Stomach (tissue), 9 donors: ENCODE measurements around the gene COX14. TPM values are rescaled to one million over a fixed set of nuclear protein-coding genes. Genes with fewer than 3 reads are reported as not detected.

Source experiments
- DNase-seq, 2 donors: peaks; one replicate each; pipeline versions ENCODE4 v3.0.0 to v3.0.0-alpha.2; 2013 to 2019
- H3K27ac ChIP-seq, 5 donors: fragments of 200-600 bp in 4 of 5; sonication (generic) in 4 of 5; one replicate each; pipeline ENCODE4 v1.5.1; 2013 to 2019; ENCODE audit warnings: mild to moderate bottlenecking in 1 of 5, moderate library complexity in 1 of 5
- H3K27me3 ChIP-seq, 3 donors: fragments of 200-600 bp; sonication (generic); one replicate each; pipeline ENCODE4 v1.5.1; 2017 to 2019; ENCODE audit warnings: mixed run types in 1 of 3
- H3K36me3 ChIP-seq, 4 donors: fragments of 200-600 bp; sonication (generic); 1 replicate in 3 of 4; 2 replicates in 1 of 4; pipeline ENCODE4 v1.5.1; 2016 to 2019
- H3K4me1 ChIP-seq, 4 donors: fragments of 200-600 bp; sonication (generic); one replicate each; pipeline ENCODE4 v1.5.1; 2016 to 2019
- H3K4me3 ChIP-seq, 4 donors: fragments of 200-600 bp; sonication (generic) in 3 of 4; one replicate each; pipeline ENCODE4 v1.5.1; 2016 to 2019; ENCODE audit warnings: mild to moderate bottlenecking in 1 of 4
- H3K9me3 ChIP-seq, 4 donors: fragments of 200-600 bp; sonication (generic); one replicate each; pipeline ENCODE4 v1.5.1; 2016 to 2019
- EP300 ChIP-seq: sonication (generic); formaldehyde crosslinking; IDR thresholded peaks from one replicate; pipeline ENCODE4 v1.6.1; 2017; ENCODE audit warnings: antibody characterized with exemption
- POLR2A ChIP-seq, 4 donors: fragments of 450-650 bp; IDR thresholded peaks; one replicate each; pipeline ENCODE4 v1.6.1; 2016; ENCODE audit warnings: antibody characterized with exemption in 4 of 4, control low read depth in 2 of 4, mild to moderate bottlenecking in 1 of 4, moderate library complexity in 1 of 4
- POLR2AphosphoS5 ChIP-seq, 3 donors: sonication (generic); formaldehyde crosslinking; IDR thresholded peaks; one replicate each; pipeline ENCODE4 v1.6.1; 2016; ENCODE audit warnings: antibody characterized with exemption in 3 of 3
- WGBS, 5 donors: extraction: QIAGEN DNeasy Blood & Tissue Kit in 3 of 5; methylation state at CpG; one replicate each; pipeline versions ENCODE4 v1.1.5 to v1.1.7; 2013 to 2018; 5-methylcytosine and 5-hydroxymethylcytosine counted together
- intact Hi-C: fragments of 100-400 bp; cut with DNase I; formaldehyde crosslinking; loops from one replicate; pipeline ENCODE4 v1.15.1; 2023; ENCODE audit warnings: low total_unique reads
- polyA plus RNA-seq, 3 donors: library from polyadenylated mRNA; stranded (reverse); fragments of 200-250 nt; gene quantifications; one replicate each; pipeline ENCODE4 v1.2.3, GENCODE V29; 2013
- total RNA-seq, 5 donors: library from RNA; depleted of rRNA; stranded (reverse); fragments of >200 nt; gene quantifications; one replicate each; pipeline versions ENCODE4 v1.1.0 to v1.2.3, GENCODE V29; 2014 to 2016
- TF ChIP-seq, protein P1 (sequence below), 7 experiments: fragments of 450-650 bp in 4 of 7; fragments of 200-600 bp in 3 of 7; sonication (generic) in 3 of 7; IDR thresholded peaks; one replicate each; pipeline ENCODE4 v1.5.1; 2016 to 2019; ENCODE audit warnings: antibody characterized with exemption in 7 of 7, control low read depth in 2 of 7, mild to moderate bottlenecking in 1 of 7
- donor health status: healthy with polysubstance abuse.
- donor health status: Bipolar disorder and iron deficiency.
- donor health status: healthy.

The COX14 gene
- total and polyA plus RNA-seq, 8 donors, result 9.8 to 153 (median 77.3) TPM

- 83 to 97% (median 94%) methylated on average over 1 of the region's 1 CpG for WGBS, 5 donors
- peak overlapping the region in 1 of 5 donors; percentile 16 for H3K27ac ChIP-seq
- no peak overlapping the region for H3K4me3 ChIP-seq
- no peaks in the 10 kb centered on the region for H3K9me3 ChIP-seq
- H3K27me3 ChIP-seq, result no peaks in the 10 kb centered on the region
- DNase-seq, result no peak
- intact Hi-C loops, result loop anchor here (10.0 kb wide), 1 partner anchor 99 kb away; no protein-coding TSS in a partner anchor
- peaks cover 0 to 14% (median 12%) of the 10 kb centered on the region in 4 donors for H3K4me1 ChIP-seq
- TF ChIP-seq EP300, result no peak
- TF ChIP-seq POLR2AphosphoS5 (IDR thresholded peaks at IDR 0.05), result no peak
- no peak for TF ChIP-seq POLR2A (IDR thresholded peaks at IDR 0.05)
- TF ChIP-seq, protein P1, sequence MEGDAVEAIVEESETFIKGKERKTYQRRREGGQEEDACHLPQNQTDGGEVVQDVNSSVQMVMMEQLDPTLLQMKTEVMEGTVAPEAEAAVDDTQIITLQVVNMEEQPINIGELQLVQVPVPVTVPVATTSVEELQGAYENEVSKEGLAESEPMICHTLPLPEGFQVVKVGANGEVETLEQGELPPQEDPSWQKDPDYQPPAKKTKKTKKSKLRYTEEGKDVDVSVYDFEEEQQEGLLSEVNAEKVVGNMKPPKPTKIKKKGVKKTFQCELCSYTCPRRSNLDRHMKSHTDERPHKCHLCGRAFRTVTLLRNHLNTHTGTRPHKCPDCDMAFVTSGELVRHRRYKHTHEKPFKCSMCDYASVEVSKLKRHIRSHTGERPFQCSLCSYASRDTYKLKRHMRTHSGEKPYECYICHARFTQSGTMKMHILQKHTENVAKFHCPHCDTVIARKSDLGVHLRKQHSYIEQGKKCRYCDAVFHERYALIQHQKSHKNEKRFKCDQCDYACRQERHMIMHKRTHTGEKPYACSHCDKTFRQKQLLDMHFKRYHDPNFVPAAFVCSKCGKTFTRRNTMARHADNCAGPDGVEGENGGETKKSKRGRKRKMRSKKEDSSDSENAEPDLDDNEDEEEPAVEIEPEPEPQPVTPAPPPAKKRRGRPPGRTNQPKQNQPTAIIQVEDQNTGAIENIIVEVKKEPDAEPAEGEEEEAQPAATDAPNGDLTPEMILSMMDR (IDR thresholded peaks at IDR 0.05), result no peak
- H3K36me3 ChIP-seq, result no peaks in the 10 kb centered on the region
Measured at GRCh38 chr12:50075808-50076170, 36.2 kb upstream of the COX14 start.

DNA sequence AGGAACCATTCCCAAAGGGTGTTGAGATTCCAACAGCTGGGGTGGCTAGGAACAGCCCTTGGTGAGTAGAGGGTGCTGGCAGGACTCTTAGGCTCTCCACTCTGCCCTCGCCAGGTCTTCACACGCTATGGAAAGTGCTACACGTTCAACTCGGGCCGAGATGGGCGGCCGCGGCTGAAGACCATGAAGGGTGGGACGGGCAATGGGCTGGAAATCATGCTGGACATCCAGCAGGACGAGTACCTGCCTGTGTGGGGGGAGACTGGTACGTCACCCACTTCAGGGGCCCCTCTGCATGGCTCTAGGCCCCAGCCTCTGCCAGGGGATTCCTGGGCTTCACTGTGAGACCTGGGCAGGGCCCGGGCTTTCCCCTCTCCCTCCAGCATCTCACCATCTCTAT lies 34.9 kb upstream of the COX14 start:
- no peak overlapping the region for H3K4me3 ChIP-seq
- intact Hi-C loops, result loop anchor here (10.0 kb wide), 1 partner anchor 98 kb away; no protein-coding TSS in a partner anchor
- WGBS, 5 donors, result 87 to 95% (median 92%) methylated on average over 12 of the region's 12 CpGs
- no peak overlapping the region for H3K27ac ChIP-seq
- H3K36me3 ChIP-seq, result no peaks in the 10 kb centered on the region
- peaks cover 0 to 12% (median 10%) of the 10 kb centered on the region in 4 donors for H3K4me1 ChIP-seq
- DNase-seq, result no peak
- TF ChIP-seq EP300, result no peak
- no peaks in the 10 kb centered on the region for H3K9me3 ChIP-seq
- H3K27me3 ChIP-seq, result no peaks in the 10 kb centered on the region

- intact Hi-C loops, result loop anchor here (10.0 kb wide), 1 partner anchor 97 kb away; no protein-coding TSS in a partner anchor
- TF ChIP-seq EP300 (no peak), POLR2A (IDR thresholded peaks at IDR 0.05) (no peak), POLR2AphosphoS5 (IDR thresholded peaks at IDR 0.05) (no peak)
- TF ChIP-seq, protein P1 (IDR thresholded peaks at IDR 0.05), result no peak
- H3K36me3 ChIP-seq, result no peaks in the 10 kb centered on the region
- no peak overlapping the region for H3K27ac ChIP-seq
- H3K4me3 ChIP-seq, result no peak overlapping the region
- H3K9me3 ChIP-seq, result no peaks in the 10 kb centered on the region
- peaks cover 0 to 12% (median 10%) of the 10 kb centered on the region in 4 donors for H3K4me1 ChIP-seq
- WGBS, 5 donors, result 92 to 97% (median 97%) methylated on average over 9 to 10 of the region's 10 CpGs
- H3K27me3 ChIP-seq, result no peaks in the 10 kb centered on the region
- no peak for DNase-seq
Measured at GRCh38 chr12:50078281-50078680, 33.8 kb upstream of the COX14 start.

- WGBS, 5 donors, result 80 to 88% (median 83%) methylated on average over 5 of the region's 5 CpGs
- Histone ChIP-seq H3K4me3 (no peak overlapping the region), H3K27me3 (no peaks in the 10 kb centered on the region), H3K36me3 (no peaks in the 10 kb centered on the region), H3K9me3 (no peaks in the 10 kb centered on the region), H3K27ac (no peak overlapping the region), H3K4me1 (peaks cover 4 to 22% (median 17%) of the 10 kb centered on the region in 4 donors)
- TF ChIP-seq, protein P1 (IDR thresholded peaks at IDR 0.05), result no peak
- TF ChIP-seq POLR2AphosphoS5 (IDR thresholded peaks at IDR 0.05) (no peak), EP300 (no peak), POLR2A (IDR thresholded peaks at IDR 0.05) (no peak)
- no peak for DNase-seq
- intact Hi-C loops, result loop anchor here (10.0 kb wide), 1 partner anchor 95 kb away; no protein-coding TSS in a partner anchor
Measured at GRCh38 chr12:50079771-50080170, 32.3 kb upstream of the COX14 start.

GRCh38 chr12:50081096-50081808 lies 30.8 kb upstream of the COX14 start:
- H3K9me3 ChIP-seq, result no peaks in the 10 kb centered on the region
- WGBS, 5 donors, result 57 to 74% (median 60%) methylated on average over 38 to 46 of the region's 46 CpGs
- H3K4me3 ChIP-seq, result no peak overlapping the region
- intact Hi-C loops, result no loop called here
- TF ChIP-seq POLR2A (IDR thresholded peaks at IDR 0.05) (no peak), POLR2AphosphoS5 (IDR thresholded peaks at IDR 0.05) (no peak), EP300 (no peak)
- TF ChIP-seq, protein P1 (IDR thresholded peaks at IDR 0.05), result no peak
- peaks cover 10 to 19% (median 15%) of the 10 kb centered on the region in 4 donors for H3K4me1 ChIP-seq
- H3K36me3 ChIP-seq, result peaks cover 0 to 1% (median 0%) of the 10 kb centered on the region in 4 donors
- DNase-seq, result peak in 1 of 2 donors; percentile 33
- no peaks in the 10 kb centered on the region for H3K27me3 ChIP-seq
- H3K27ac ChIP-seq, result no peak overlapping the region
